GM18870 (cell line): ENCODE results near the gene SWI5.
A peak's percentile ranks its signal among the peaks of the same experiment; 100 is the strongest.
"Not testable (repeated sequence)": the region's sequence is repeated elsewhere in the genome, so short reads cannot be mapped to it uniquely, and the experiment has no call there.

Source experiments
- ATAC-seq: cut with Tn5 transposase; IDR thresholded peaks from one replicate; pipeline ENCODE4 v1.9.1; 2021; ENCODE audit warnings: moderate library complexity; ENCODE audit not compliant: unreplicated experiment

SWI5 gene

DNA sequence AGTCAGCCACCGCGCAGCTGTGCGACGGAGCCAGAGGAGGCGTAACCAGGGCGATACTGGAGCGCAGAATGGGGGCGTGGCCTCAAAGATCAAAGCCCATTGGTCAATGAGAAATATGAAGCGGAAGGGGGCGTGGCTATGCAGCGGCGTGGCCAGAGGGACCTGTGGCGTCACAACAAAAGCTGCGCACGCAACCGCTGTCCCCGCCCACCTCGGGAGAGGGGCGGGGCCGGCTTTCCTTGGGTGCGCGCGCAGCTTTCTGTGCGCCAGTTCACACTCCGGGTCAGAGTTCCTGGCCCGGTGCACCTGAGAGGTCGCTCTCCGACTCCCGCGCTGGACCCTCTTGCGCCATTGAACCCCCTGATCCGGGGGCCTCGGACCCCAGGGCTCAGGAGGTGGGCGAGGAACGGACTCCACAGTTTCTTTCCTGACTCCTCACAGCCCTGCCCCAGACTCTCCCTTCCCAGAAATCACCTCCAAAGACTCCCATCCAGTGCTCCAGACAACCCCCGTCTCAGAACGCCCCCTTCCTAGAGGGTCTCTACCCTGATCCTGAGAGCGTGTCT is at the start of gene SWI5:
Gene SWI5, plus strand, starts transcription at position 269 of the 566 bp plus-strand sequence.
- ATAC-seq: peak; percentile 91

DNA sequence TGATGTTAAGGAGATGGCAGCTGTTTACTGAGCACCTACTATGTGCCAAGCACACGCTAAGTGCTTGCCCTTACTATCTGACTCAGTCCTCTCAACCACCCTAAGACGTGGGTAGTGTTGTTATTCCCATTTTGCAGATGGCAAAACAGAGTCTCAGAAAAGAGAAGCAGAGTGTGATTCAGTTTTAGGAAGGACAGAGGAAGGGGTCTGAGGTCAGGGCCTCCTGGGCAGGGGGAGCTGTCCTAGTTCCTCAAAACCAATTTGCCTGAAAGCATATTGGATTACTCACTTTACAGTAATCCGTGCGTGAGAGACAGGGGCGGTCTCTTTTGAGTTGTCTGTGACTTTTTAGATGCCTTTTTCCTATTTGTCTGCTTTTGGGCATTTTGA is 49.7 kb upstream of the SWI5 start:
- no peak for ATAC-seq

DNA sequence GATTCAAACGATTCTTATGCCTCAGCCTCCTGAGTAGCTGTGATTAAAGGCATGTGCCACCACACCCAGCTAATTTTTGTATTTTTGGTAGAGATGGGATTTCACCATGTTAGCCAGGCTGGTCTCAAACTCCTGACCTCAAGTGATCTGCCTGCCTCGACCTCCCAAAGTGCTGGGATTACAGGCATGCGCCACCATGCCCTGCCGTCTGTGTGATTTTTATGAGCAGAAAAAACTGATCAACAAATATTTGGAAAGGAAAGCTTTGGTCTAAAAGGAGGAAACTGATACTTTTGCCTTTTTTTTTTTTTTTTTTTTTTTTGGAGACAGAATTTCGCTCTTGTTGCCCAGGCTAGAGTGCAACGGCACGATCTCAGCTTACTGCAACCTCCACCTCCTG is 45.2 kb upstream of the SWI5 start:
- ATAC-seq: not testable (repeated sequence)

DNA sequence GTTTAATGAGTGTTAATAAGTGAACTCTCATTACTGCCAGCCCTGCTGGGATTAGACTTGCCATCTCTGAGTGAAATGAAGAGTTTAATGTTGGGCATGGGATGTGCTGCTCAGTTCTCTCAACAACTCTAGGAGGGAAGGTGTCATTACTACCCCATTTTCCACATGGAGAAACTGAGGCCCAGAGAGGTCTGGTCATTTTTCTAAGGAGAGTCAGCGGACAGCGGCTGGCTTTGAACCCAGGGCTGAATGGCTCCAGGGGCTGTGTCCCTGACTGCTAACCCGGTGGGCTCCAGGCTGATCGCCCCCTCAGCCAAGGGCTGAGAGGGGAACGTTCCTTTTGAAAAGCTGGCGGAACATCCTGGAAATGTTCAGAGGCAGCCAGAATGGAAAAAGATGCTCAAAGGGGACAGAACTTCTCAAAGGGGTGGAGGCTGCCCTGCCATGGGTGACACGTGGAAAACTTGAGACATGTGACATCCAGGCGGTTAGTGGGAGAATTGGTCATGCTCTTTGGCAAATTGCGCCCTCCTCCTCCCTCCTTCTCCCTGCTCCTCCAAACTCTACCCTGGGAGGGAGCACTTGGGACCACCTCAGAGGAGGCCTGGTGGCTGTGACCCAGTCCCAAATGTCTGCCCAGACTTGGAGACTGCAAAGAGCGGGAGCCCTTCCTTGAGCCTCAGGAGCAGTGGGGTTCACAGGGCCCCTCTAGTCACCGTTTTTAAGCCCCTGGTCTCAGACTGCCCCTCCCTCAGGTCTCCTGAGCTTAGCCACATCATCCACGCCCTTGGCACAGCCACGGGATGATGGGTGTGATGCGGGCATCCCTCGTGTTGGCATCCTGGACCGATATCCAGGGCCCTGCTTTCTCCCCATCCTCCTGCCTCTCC is 44.2 kb upstream of the SWI5 start:
- ATAC-seq: no peak

DNA sequence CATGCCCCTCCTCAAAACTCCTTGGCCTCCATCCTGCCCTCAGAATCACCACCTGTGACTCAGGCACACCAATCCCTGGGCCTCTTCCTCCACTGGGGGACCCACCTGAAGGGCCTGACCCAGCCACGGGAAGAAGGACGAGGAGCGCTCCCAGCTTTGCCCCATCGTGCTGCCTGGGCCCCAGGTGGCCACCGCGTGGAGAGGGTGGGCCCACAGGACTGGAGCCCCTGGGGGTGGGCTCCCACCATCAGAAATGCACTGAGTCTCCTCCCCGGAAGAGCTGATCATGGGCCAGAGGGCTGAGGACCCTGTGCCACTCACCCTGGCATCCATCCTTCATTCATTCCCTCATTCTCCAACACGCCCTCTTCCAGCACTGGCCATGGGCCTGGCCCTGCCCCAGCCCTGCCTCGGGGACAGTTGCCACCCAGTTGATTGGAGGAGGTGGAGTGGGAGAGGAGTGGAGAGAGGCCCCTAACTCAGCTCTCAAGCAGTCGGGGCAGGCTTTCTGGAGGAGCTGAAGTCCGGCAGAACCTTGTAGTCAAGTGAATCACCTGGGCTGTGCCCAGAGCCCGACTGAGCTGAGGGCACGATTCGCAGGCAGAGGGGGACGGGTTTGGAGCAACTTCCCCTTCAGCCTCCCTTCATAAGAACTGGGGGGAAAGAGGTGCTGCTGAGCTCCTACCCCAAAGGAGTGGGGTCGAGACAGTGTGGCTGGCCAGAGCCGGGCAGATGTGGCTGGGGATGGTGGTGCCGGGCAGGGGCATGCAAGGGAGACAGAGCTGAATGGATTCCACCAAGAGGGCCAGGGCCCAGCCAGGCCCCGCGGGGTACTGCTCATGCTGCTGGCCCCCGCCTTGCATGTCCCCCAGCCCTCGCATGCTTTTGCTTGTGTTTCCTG is 43.3 kb upstream of the SWI5 start:
- ATAC-seq: no peak

DNA sequence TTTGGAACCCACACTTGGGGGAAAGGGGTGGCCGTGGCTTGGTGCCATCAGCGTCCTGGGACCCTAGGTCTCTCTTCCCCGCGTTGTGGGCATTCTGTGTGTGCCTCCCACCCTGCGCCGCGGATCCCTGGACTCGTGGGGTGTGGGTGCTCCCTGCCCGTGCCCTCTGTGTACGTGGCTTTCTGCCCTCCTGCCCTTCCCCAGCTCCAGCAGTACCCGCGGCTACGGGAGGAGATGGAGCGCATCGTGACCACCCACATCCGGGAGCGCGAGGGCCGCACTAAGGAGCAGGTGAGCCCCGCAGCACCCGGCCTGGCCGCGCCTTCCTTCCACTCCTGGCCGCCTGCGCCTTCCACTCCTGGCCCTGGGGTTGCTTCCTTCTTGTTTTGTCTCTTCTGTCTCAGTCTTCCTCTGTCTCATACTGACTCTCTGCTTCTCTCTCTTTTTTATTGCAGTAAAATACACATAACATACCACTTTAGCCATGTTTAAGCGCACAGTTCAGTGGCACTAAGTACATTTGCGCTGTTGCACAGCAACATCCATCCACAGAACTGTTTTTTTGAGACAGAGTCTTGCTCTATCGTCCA is 42.2 kb upstream of the SWI5 start:
- ATAC-seq: no peak

DNA sequence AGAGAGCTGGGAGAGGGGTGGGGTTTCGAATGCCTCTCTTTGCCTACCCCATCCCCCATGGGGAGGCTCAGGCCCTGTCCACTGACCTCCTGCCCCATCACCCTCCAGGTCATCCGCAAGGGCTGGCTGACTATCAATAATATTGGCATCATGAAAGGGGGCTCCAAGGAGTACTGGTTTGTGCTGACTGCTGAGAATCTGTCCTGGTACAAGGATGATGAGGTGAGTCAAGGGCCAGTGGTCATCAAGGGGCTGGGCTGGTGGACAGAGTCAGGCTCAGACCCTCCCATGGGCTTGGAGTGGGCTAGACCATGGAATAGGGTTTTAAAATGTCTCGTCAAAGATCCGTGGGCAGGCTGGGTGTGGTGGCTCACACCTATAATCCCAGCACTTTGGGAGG is 34.0 kb upstream of the SWI5 start:
- ATAC-seq: no peak

DNA sequence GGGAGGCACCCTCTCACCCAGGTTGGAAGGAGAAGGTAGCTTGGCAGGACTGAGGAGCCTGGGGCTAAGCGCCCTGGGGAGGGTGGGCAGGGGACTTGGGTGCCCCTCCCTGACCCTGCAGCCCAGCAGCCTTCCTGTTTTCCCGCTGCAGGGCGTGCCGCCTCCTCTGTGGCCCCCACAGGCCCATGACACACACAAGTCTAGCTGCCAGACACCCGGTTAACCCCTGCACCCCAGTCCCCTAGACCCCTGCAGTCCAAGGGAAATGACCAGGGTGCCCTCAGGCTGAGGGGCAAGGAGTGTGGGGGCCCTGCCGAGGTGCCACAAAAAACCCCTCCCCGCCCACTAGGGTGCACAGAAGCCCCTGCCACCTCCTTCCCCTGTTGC is 33.3 kb upstream of the SWI5 start:
- ATAC-seq: no peak

DNA sequence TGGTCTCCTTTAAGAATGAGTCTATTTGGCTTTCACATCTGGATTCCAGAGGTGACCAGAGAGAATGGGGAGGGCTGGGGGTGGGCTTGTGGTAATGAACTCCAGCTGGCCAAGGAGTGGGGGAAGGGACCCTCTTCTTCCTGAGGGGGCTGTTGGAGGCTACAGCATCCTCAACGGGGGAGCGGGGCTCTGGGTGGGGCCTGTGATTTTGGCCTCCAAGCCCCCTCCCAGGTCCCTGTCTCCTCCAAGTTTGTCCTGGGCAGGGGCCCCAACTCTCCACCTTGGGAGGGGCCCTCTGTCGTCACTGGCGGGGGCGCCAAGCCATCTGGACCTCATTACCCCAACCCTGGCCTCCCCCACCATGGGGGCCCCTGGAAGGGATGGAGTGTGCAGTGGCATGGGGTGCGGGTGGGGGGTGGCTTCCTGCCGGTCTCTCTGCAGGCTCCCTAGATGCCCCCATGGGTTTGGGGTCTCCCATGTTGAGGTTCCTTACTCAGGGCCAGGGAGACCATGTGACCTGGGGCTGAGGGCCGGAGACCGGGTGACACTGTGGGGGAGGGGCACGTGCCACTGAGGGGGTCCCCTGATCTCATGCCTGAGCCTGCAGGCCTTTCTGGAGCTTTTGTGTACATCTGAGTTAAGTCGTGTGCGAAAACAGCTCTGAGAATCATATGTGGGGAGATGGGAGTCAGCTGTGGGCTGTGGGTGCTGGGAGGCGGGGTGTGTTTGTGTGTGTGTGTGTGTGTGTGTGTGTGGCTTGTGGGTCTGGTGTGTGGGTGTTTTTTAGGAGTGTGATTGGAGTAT is 32.7 kb upstream of the SWI5 start:
- no peak for ATAC-seq

DNA sequence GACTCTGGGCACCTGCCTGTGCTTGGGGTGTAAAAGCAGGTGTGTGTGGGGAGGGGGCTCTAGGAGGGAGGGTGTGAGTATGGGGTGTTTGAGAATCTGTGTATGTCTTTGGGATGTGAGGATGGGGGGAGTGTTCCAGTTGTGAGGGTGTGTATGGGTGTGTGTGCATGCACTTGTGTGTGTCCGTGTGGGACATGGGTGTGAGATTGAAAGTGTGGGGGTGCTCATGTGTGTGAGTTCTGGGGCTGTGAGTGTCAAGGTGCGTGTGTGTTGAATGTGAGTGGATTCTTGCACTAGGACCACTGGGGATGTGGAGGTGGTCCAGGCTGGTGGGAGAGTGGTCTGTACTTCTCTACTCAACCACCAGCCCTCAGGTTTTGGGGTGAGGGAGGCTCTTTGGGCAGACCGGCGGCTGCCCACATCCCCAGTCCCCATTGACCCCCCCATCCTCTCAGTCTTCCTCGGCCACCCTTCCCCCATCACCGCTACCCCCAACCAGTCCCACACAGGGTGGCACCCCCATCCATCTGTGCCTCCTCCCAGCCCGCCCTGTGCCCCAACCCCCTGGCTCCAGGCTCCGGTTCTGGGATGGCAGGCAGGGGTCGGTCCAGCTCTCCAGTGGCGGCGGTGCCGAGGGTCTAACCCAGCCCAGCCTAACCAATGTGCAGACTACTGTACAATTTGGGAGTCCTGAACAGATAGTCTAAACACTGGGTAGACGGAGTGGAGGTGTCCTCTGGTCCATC is 31.8 kb upstream of the SWI5 start:
- ATAC-seq: no peak

DNA sequence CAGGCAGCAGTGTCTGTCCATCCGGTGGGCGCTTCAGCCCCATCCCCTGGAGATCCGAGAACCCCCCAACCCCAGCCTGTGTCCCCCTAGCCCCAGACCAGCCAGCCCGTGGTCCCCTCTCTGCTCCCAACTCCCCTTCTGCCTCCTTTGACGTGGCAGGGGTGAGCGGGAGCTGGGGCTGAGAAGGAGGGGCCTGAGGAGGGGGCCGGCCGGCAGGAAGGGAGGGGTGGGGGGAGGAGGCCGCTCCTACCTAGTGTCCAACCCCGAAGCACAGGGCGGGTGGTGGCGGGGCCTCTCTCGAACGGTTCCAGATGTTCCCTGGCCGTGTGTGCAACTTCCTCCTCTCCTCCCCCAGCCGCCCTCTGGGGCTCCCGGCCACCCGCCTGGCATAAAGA is 31.2 kb upstream of the SWI5 start:
- ATAC-seq: no peak

DNA sequence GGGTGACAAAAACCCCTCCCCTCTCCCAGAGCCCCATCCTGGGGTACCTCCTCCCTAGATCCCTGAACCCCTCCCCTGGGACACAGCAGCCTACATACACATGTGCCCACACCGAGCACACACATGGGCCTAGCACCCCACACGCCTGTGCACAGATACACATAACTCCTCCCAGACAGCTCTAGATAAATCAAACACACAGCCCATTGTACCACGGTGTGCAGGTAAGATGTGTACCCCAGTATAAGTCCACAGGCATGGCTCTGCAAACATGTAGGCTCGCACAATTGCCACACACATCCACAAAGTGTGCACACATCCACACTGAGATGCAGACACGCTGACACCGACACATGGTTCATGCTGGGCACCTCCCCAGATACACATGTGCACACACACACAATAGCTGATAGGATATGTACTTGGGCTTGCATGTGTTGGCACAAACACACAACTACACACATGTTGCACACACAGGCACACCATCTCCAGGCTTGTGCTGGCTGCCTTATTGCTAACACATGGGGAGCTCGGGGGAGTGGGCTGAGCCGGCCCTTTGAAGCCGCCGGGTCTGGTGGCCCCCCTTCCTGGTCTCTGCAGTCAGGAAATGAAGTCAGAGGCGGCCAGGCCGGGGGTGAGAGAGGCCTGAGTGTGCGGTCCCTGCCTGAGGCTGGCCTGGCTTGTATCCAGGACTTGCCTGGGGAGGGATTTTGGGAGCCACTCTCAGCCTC is 30.5 kb upstream of the SWI5 start:
- no peak for ATAC-seq

DNA sequence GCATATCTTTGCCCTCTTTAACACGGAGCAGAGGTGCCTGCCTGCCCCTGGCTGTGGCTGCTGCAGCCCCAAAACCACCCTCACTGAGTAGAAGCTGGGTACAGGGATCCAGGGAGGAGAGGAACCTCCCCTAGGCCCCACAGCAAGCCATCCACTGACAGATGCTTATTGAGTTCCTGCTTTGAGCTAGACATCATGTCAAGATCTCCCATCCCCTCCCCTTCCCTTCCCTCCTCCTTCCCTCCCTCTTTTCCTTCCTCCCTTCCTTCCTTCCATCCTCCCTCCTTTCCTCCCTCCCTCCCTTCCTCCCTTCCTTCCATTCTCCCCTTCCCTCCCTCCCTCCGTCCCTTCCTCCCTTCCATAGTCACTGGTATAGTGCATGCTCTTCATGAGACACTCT is 29.6 kb upstream of the SWI5 start:
- no peak for ATAC-seq

DNA sequence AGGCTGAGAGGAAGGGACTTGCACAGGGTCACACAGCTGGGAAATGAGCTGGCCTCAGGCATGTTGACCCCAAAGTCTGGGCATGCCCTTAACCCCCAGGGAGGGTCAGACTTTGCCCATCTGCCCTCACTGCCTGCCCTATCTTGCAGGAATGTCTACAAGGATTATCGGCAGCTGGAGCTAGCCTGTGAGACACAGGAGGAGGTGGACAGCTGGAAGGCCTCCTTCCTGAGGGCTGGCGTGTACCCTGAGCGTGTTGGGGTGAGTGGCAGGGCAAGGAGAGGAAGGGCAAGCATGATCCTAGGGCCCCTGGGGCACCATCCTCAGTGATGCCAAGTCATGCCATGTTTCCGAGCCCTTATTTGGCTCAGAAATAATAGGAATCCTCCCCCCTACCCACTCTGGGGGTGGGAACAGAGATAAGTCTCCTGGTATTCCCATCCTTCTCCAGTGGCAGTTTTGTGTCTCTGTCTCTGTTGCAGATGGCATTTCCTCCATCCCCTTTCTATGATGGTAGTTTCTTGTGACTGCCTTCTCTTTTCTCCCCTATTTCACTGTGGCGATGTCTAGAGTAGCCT is 28.8 kb upstream of the SWI5 start:
- ATAC-seq: no peak

DNA sequence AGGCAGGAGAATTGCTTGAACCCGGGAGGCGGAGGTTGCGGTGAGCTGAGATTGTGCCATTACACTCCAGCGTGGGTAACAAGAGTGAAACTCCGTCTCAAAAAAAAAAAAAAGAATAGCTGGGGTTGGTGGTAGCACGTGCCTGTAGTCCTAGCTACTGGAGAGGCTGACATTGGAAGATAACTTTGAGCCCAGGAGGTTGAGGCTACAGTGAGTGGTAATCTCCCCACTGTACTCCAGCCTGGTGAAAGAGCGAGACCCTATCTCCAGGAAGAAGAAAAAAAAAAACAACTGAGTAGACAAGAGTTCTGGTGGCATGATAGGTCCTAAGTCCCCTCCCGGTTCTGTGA is 26.5 kb upstream of the SWI5 start:
- ATAC-seq: no peak

DNA sequence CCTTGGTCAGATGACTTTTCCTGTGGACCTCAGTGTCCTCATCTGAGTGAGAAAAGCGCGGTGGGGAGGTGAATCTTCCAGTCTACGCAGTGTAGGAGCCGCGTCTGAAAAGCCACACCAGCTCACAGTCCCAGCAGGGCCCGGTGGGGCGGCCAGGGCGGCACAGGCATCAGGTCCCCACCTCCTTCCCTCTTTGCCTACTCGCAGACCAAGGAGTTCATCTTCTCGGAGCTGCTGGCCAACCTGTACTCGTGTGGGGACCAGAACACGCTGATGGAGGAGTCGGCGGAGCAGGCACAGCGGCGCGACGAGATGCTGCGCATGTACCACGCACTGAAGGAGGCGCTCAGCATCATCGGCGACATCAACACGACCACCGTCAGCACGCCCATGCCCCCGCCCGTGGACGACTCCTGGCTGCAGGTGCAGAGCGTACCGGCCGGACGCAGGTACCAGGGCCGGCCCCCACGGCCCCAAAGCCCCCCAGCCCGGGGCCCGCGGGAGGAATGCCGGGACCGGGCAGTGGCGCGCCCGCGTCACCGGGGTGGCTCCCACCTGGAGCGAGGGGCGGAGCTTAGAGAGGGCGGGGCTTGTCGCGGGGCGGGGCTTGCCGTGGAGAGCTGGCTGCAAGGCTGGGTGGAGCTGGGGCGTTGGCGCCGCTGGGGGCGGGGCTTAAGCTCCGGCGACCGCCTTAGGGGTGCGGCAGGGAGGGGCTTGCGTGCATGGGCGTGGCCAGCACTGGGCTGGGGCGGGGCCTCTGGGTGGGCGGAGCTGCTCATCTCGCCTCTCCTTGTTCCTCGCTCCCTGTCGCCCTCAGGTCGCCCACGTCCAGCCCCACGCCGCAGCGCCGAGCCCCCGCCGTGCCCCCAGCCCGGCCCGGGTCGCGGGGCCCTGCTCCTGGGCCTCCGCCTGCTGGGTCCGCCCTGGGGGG is 25.9 kb upstream of the SWI5 start:
- ATAC-seq: peak; percentile 51

DNA sequence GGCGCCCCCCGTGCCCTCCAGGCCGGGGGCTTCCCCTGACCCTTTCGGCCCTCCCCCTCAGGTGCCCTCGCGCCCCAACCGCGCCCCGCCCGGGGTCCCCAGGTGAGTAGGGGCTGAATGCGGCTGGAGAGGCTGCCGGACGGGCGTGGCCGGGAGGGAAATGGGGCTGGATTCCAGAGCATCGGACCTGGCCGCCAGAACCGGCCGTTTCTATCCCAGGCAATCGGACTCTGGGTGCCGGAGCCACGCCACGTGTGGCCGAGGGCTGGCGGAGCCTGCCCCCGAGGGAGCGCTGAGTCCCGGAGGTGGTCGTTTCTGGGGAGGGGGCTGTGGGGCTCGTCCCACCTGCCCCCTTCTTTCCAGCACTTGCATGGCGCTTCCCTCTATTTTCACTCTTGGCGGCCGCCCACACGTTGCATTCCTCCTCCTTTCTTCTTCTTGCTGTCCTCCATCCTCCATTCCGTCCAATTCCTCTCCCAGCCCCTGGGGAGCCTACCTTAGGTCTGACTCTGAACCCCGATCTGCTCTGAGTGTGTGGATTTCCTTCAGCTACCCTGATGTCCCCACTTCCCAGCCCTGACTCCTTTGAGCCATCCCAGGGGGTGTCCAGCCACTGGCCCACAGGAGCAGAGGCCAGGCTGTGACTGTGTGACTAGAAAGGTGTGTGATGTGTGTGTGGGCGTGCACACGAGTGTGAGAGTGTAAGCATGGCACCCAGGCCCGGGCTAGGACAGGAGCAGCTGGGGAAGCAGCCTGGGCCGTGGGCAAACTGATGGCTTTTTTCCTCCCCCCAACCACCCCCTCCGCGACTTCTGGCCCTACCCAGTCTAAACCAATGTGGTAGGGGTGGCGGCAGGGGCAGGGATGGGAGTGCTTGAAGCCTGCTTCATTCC is 25.0 kb upstream of the SWI5 start:
- no peak for ATAC-seq
